ENCODE results near the gene THADA.

THADA gene

DNA sequence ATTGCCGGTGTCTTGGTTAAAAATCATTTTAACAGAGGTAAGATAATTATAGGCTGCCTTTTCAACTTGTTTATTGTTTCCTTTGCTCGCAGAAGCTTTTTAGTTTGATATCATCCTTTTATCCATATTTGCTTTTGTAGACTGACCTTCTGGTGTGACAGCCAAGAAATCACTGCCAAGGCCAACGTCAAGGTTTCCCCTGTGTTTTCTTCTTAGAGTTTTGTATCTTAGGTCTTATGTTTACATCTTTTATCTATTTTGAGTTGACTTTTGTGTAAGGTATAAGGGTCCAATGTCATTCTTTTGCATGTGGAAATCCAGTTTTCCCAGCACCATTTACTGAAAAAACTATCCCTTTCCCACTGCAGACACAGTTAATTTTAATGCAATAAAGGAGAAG lies 240.4 kb downstream of the THADA start:
- H4K20me1 ChIP-seq (ENCODE audit: insufficient read depth, low read length): no peaks in the 10 kb centered on the region
- no peaks in the 10 kb centered on the region for H3K9me2 ChIP-seq (ENCODE audit: low read depth, low read length)
- no peak overlapping the region for H3K4me2 ChIP-seq (ENCODE audit: low read length)
- H2AFZ ChIP-seq (ENCODE audit: low read length): no peak overlapping the region
- H3K36me3 ChIP-seq (ENCODE audit: insufficient read depth, low read length): no peaks in the 10 kb centered on the region
- TF ChIP-seq CTCF (IDR thresholded peaks at IDR 0.05; ENCODE audit: low read length) (no peak), EZH2 (IDR thresholded peaks at IDR 0.05; ENCODE audit: borderline replicate concordance, low read length) (no peak)
- H3F3A ChIP-seq (ENCODE audit: insufficient read depth, low read length): no peaks in the 10 kb centered on the region
- H3K9ac ChIP-seq (ENCODE audit: low read length): no peak overlapping the region
- H3K4me1 ChIP-seq (ENCODE audit: insufficient read depth, low read length, severe bottlenecking): no peaks in the 10 kb centered on the region
- no peak overlapping the region for H3K27ac ChIP-seq (ENCODE audit: low read depth, low read length, poor library complexity, severe bottlenecking)
- H3K9me3 ChIP-seq (ENCODE audit: low read length): no peaks in the 10 kb centered on the region
- H3K4me3 ChIP-seq (ENCODE audit: low read depth, low read length, poor library complexity, severe bottlenecking): no peak overlapping the region
- no peaks in the 10 kb centered on the region for H3K27me3 ChIP-seq (ENCODE audit: insufficient read depth, low read length)
- H3K79me2 ChIP-seq (ENCODE audit: insufficient read depth, low read length): no peaks in the 10 kb centered on the region

DNA sequence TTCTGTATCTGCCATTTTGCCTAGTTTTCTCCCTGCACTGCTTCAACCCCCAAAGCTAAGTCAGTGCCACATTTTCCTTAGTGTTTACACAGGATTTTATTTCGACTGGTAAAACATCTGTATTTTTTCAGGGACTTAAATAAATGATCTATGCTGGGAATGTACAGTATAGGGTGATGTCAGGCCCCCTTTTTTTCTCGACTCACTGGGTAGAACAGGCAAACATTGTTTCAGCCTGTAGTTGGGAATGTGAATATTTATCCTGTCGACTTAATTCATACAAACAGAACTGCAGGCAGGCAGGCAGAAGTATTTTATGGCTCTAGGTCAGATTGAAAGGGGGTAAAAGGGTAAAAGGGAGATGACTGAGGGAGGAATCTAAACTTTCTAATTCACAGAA lies 245.9 kb downstream of the THADA start:
- Histone ChIP-seq H3K4me2 (ENCODE audit: low read length) (no peak overlapping the region), H3K27ac (ENCODE audit: low read depth, low read length, poor library complexity, severe bottlenecking) (no peak overlapping the region)

GRCh38 chr2:43348908-43349661 lies 246.8 kb downstream of the THADA start:
- no peak overlapping the region for H3K4me2 ChIP-seq (ENCODE audit: low read length)
- no peaks in the 10 kb centered on the region for H3K79me2 ChIP-seq (ENCODE audit: insufficient read depth, low read length)
- no peak overlapping the region for H2AFZ ChIP-seq (ENCODE audit: low read length)
- H3K9me3 ChIP-seq (ENCODE audit: low read length): no peaks in the 10 kb centered on the region
- peaks cover 14% of the 10 kb centered on the region for H3K4me1 ChIP-seq (ENCODE audit: insufficient read depth, low read length, severe bottlenecking)
- no peaks in the 10 kb centered on the region for H3K9me2 ChIP-seq (ENCODE audit: low read depth, low read length)
- H3K9ac ChIP-seq (ENCODE audit: low read length): no peak overlapping the region
- no peak for TF ChIP-seq EZH2 (IDR thresholded peaks at IDR 0.05; ENCODE audit: borderline replicate concordance, low read length)
- TF ChIP-seq CTCF (IDR thresholded peaks at IDR 0.05; ENCODE audit: low read length): no peak
- no peaks in the 10 kb centered on the region for H3F3A ChIP-seq (ENCODE audit: insufficient read depth, low read length)
- H3K27me3 ChIP-seq (ENCODE audit: insufficient read depth, low read length): no peaks in the 10 kb centered on the region
- no peak overlapping the region for H3K4me3 ChIP-seq (ENCODE audit: low read depth, low read length, poor library complexity, severe bottlenecking)
- H4K20me1 ChIP-seq (ENCODE audit: insufficient read depth, low read length): no peaks in the 10 kb centered on the region
- no peak overlapping the region for H3K27ac ChIP-seq (ENCODE audit: low read depth, low read length, poor library complexity, severe bottlenecking)
- no peaks in the 10 kb centered on the region for H3K36me3 ChIP-seq (ENCODE audit: insufficient read depth, low read length)

More for the DNA sequence above, 245.9 kb downstream of the THADA start:
- TF ChIP-seq EZH2 (IDR thresholded peaks at IDR 0.05; ENCODE audit: borderline replicate concordance, low read length) (no peak), CTCF (IDR thresholded peaks at IDR 0.05; ENCODE audit: low read length) (no peak)
- H3K27me3 ChIP-seq (ENCODE audit: insufficient read depth, low read length): no peaks in the 10 kb centered on the region
- no peak overlapping the region for H3K9ac ChIP-seq (ENCODE audit: low read length)
- H2AFZ ChIP-seq (ENCODE audit: low read length): no peak overlapping the region
- no peaks in the 10 kb centered on the region for H3F3A ChIP-seq (ENCODE audit: insufficient read depth, low read length)
- no peaks in the 10 kb centered on the region for H3K9me2 ChIP-seq (ENCODE audit: low read depth, low read length)
- H3K79me2 ChIP-seq (ENCODE audit: insufficient read depth, low read length): no peaks in the 10 kb centered on the region
- peaks cover 14% of the 10 kb centered on the region for H3K4me1 ChIP-seq (ENCODE audit: insufficient read depth, low read length, severe bottlenecking)
- H3K36me3 ChIP-seq (ENCODE audit: insufficient read depth, low read length): no peaks in the 10 kb centered on the region
- no peak overlapping the region for H3K4me3 ChIP-seq (ENCODE audit: low read depth, low read length, poor library complexity, severe bottlenecking)
- no peaks in the 10 kb centered on the region for H4K20me1 ChIP-seq (ENCODE audit: insufficient read depth, low read length)
- H3K9me3 ChIP-seq (ENCODE audit: low read length): no peaks in the 10 kb centered on the region
